ENCODE measurements around the gene SLX9.

Gene SLX9

DNA sequence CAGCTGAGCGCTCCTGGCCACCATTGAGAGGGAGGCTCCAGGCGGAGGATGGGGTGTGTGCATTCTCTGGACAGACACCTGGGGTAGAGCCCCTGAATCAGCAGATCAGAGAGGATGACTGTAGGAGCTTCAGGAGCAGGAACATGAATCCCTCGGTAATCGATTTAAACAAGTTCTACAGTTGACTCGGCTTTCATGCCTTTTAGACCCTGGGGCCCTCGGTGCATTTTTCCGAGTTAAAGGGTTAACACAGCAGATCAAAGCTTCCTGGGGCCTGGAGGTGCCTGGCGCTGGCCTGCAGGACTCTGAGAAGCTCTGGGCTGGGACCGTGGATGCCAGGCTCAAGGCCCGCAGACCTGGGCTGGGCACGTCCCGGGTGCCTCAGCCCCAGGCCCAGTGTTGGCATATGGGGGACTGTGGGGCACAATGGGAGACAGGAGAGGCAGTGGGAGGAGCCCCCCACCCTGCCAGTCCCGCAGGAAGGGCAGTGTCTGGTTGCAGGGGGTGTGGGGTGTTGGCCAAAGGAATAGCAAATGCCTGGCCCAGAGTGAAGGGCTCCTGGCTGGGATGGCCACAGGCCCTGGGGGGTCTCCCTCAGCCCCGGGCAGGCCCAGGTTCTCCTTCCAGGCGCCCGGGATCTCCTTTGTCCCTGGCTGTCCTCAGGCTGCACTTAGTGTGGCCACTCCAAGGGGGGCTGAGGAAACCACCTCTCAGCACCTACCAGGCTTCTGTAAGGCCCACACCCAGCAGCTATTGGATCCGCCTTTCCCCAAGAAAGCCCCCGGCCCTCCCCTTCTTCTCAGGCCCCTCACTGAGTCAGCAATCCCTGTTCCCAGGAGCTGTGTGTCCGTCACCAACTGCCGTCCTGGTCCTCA is 40.1 kb downstream of the SLX9 start:
- DNase-seq = no peak

GRCh38 chr21:44980562-44981489 is 41.0 kb downstream of the SLX9 start:
- no peak for DNase-seq

GRCh38 chr21:44982558-44983250 is 42.9 kb downstream of the SLX9 start:
- DNase-seq = no peak

DNA sequence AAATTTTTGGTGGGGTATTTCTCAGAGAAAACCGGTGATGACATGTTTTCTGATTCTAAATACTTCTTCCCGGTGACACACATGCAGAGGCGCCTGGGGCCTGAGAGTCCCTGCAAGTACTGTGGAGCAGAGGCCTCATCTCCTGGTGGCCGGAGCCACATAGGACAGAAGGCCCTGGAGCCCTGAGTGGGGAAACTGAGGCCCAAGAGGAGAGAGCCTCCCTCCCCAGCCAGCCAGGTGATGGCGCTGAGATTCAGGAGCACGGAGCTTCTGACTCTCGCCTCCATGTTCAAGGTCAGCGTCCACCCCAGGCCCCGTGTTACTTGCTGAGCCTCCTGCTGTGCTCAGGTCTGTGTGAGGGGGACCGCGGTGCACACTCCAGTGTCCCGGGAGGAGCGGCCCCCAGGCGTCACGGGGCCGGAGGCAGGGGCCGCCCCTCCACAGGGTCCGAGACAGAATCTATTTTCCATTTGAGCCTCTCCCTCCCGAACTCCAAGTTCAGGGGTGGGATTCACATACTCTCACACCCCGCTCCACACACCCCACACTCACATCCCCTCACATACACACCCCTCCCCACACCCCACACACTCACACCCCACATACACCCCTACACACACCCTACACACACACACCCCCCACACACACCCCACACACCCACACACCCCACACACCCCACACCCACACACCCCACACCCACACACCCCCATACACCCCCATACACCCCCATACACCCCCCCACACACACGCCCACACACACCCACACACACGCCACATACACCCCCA is 43.8 kb downstream of the SLX9 start:
- no peak for DNase-seq

GRCh38 chr21:44984428-44984791 is 44.6 kb downstream of the SLX9 start:
- no peak for DNase-seq

DNA sequence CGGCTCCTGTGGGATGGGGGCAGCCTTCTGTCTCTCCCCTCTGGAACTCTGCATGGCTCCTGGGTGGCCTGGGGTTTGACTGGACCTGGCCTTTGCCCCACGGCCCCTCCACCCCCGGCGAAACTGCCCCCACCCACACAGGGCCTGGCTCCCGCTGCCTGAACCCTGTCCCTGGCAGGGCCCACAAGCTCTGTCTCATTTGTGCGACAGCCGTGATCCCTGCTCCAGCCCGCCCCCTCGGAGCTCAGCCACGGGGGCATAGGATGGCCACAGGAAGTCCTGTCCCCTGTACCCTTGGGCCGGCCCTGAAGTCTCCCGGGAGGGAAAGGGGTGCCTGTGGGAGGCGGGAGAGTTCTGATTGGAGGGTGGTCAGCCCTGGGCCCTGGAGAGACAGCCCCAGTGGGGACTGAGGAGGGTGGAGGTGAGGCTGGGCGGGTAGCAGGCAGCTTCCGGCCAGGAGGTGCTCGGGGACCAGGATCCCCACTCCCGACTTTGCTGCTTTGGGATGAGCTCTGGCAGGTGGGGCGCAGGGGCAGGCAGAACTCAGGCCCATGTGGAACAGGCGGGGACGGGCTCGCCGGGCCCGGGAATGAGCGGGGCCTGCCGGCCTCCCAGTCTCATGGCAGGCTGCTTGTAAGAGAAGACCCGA is 45.1 kb downstream of the SLX9 start:
- no peak for DNase-seq

- DNase-seq = no peak
Observed at GRCh38 chr21:44985441-44986401, 45.9 kb downstream of the SLX9 start.

DNA sequence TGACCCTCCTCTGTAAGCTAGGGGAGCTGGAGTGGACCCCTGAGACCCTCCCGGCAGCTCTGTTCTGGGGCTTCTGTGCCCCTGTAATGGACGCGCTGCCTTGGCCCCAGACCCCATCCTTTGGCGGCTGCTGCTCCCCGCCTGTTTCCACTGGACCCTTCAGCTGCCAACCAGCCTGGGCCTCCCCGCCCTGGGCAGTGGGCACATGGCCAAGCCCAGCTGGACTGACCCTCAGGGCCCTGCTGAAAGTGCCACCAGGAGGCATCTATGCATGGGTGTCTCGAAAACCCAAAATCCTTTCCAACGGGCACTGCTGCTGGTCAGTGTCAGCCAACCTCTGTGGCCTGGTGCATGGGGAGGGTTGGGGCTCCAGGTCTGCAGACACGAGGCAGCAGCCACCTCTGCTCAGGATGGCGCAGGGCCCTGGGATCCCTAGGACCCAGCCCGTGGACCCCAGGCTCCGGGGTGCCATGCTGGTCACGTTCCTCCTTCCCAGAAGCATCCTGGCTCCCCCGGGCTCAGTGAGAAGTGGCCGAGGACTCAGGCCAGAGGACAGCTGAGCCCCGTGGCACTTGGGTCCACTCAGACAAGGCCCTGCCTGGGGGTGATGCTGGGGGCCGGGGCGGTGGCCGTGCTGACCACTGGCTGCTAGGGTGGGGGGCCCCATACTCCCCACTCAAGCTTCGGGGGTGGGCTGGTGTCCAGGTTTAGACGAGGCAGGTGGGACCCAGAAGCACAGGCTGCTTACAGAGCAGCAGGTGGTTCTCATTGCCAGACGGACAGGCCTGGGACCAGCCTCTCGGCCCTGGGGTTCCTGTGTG is 46.9 kb downstream of the SLX9 start:
- DNase-seq = no peak

GRCh38 chr21:44987301-44987885 is 47.6 kb downstream of the SLX9 start:
- DNase-seq = no peak

- DNase-seq = no peak
Observed at GRCh38 chr21:44987886-44988606, 48.2 kb downstream of the SLX9 start.

GRCh38 chr21:44988607-44989536 is 49.0 kb downstream of the SLX9 start:
- no peak for DNase-seq

DNA sequence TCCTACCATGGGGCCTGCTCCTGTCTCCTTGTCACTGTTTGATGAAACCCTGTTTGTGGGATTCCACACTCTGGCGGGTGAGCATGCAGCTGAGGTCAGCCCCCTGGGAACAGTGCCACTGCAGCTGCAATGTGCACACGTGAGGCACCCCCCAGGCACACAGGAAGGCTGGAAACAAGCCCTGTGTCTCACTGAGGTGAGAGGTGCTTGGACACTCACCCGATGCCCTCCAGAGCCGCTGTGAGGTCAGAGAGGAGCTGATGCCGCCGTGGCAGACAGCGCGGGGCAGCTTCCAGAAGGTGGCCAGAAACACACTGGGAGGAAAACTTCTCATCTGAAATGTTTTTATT is 49.7 kb downstream of the SLX9 start:
- DNase-seq = no peak

- DNase-seq = no peak
Observed at GRCh38 chr21:44989943-44990780, 50.3 kb downstream of the SLX9 start.

GRCh38 chr21:44990921-44991320 is 51.1 kb downstream of the SLX9 start:
- DNase-seq = no peak

DNA sequence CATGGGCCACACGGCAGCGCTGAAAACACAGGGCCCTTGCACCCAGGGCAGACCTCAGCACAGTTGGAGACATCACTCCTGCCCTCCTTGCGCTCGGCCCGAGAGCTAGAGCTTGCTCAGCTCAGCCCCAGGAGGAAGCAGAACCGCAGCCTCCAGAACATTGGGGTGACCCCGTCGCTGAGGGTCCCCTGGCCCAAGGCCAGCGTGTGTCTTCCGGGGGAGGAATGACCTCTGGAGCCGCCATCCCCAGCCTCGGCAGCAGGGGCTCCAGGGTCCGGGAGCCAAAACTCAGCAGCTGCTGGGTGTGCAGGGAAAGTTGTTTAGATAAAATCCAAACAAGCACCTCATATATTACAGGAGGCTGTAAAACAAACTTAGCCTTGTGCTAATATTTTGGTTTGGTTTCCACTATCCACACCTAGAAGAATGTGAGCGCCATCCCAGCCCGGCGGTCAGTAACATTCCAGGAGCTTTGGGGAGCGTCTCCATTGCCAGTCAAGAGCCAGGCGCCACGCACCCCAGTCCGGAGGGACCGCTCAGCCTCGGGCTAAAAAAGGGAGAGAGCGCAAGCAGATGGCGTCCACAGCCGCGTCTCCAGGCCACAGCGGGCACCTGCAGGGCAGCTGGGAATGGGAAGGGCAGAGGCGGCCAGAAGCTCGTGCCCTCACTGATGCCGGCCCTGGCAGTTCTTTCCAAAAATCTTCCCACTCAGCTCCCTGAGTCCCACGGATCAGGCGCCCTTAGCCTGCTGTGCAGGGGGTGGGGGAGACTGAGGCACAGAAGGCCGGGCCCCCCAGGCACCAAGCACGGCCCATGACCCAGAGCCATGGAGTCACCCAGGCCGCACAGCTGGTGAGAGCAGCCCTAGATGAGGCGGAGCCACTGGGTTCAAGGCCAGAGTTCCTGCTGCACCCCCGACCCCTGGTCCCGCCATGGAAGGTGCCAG is 52.0 kb downstream of the SLX9 start:
- no peak for DNase-seq
